ENCODE data around the gene CD151. TPM values are rescaled to one million over a fixed set of nuclear protein-coding genes. Genes with fewer than 3 reads are reported as not detected.

The CD151 gene
- total and polyA plus RNA-seq, 2 donors: 19.5 to 82.3 TPM

GRCh38 chr11:819129-819931 lies 13.4 kb upstream of the CD151 start:
- WGBS: under 1% methylated on average over 96 of the region's 96 CpGs
- peak overlapping the region; percentile 52 to 95 for H3K4me3 ChIP-seq (ENCODE audit: low read length in 2 of 2)
- peak overlapping the region; percentile 83 to 94 for H3K27ac ChIP-seq (ENCODE audit: low read depth in 1 of 2, low read length in 1 of 2)
- H3K27me3 ChIP-seq (ENCODE audit: control insufficient read depth in 2 of 2, insufficient read depth in 1 of 2, low read length in 1 of 2): no peaks in the 10 kb centered on the region
- peaks cover 12 to 25% of the 10 kb centered on the region in 2 donors for H3K4me1 ChIP-seq (ENCODE audit: control insufficient read depth in 2 of 2, insufficient read depth in 2 of 2, low read length in 2 of 2)
- H3K9me3 ChIP-seq (ENCODE audit: control insufficient read depth in 2 of 2, insufficient read depth in 1 of 2, low read length in 1 of 2): no peaks in the 10 kb centered on the region
- peaks cover 14 to 38% of the 10 kb centered on the region in 2 donors for H3K36me3 ChIP-seq (ENCODE audit: control insufficient read depth in 2 of 2, insufficient read depth in 2 of 2, low read length in 1 of 2)
- peak in 8 of 9 donors; percentile 81 to 95 (median 90) for DNase-seq (ENCODE audit: low read depth in 6 of 9, low spot score in 9 of 9)

GRCh38 chr11:819943-820649 lies 12.7 kb upstream of the CD151 start:
- no peaks in the 10 kb centered on the region for H3K9me3 ChIP-seq (ENCODE audit: control insufficient read depth in 2 of 2, insufficient read depth in 1 of 2, low read length in 1 of 2)
- H3K27ac ChIP-seq (ENCODE audit: low read depth in 1 of 2, low read length in 1 of 2): peak overlapping the region; percentile 83 to 94
- WGBS: 6% methylated on average over 47 of the region's 47 CpGs
- peaks cover 12 to 30% of the 10 kb centered on the region in 2 donors for H3K4me1 ChIP-seq (ENCODE audit: control insufficient read depth in 2 of 2, insufficient read depth in 2 of 2, low read length in 2 of 2)
- peaks cover 0 to 1% of the 10 kb centered on the region in 2 donors for H3K27me3 ChIP-seq (ENCODE audit: control insufficient read depth in 2 of 2, insufficient read depth in 1 of 2, low read length in 1 of 2)
- DNase-seq (ENCODE audit: low read depth in 6 of 9, low spot score in 9 of 9): peak in 8 of 9 donors; percentile 59 to 94 (median 88)
- peaks cover 17 to 42% of the 10 kb centered on the region in 2 donors for H3K36me3 ChIP-seq (ENCODE audit: control insufficient read depth in 2 of 2, insufficient read depth in 2 of 2, low read length in 1 of 2)
- H3K4me3 ChIP-seq (ENCODE audit: low read length in 2 of 2): peak overlapping the region; percentile 52 to 95

GRCh38 chr11:820655-821511 lies 11.9 kb upstream of the CD151 start:
- peak overlapping the region in 1 of 2 donors; percentile 70 for H3K27ac ChIP-seq (ENCODE audit: low read depth in 1 of 2, low read length in 1 of 2)
- H3K27me3 ChIP-seq (ENCODE audit: control insufficient read depth in 2 of 2, insufficient read depth in 1 of 2, low read length in 1 of 2): peaks cover under 1 to 9% of the 10 kb centered on the region in 2 donors
- DNase-seq (ENCODE audit: low read depth in 6 of 9, low spot score in 9 of 9): no peak
- 88% methylated on average over 11 of the region's 11 CpGs for WGBS
- H3K36me3 ChIP-seq (ENCODE audit: control insufficient read depth in 2 of 2, insufficient read depth in 2 of 2, low read length in 1 of 2): peaks cover 18 to 43% of the 10 kb centered on the region in 2 donors
- peaks cover 12 to 38% of the 10 kb centered on the region in 2 donors for H3K4me1 ChIP-seq (ENCODE audit: control insufficient read depth in 2 of 2, insufficient read depth in 2 of 2, low read length in 2 of 2)
- H3K4me3 ChIP-seq (ENCODE audit: low read length in 2 of 2): peak overlapping the region; percentile 52 to 95
- H3K9me3 ChIP-seq (ENCODE audit: control insufficient read depth in 2 of 2, insufficient read depth in 1 of 2, low read length in 1 of 2): no peaks in the 10 kb centered on the region

- peaks cover 12 to 47% of the 10 kb centered on the region in 2 donors for H3K4me1 ChIP-seq (ENCODE audit: control insufficient read depth in 2 of 2, insufficient read depth in 2 of 2, low read length in 2 of 2)
- no peak for DNase-seq (ENCODE audit: low read depth in 6 of 9, low spot score in 9 of 9)
Observed at GRCh38 chr11:821512-822371, 11.0 kb upstream of the CD151 start.

GRCh38 chr11:823441-824291 lies 9.1 kb upstream of the CD151 start:
- Histone ChIP-seq H3K4me1 (ENCODE audit: control insufficient read depth in 2 of 2, insufficient read depth in 2 of 2, low read length in 2 of 2) (peaks cover 16 to 62% of the 10 kb centered on the region in 2 donors), H3K4me3 (ENCODE audit: low read length in 2 of 2) (no peak overlapping the region), H3K27me3 (ENCODE audit: control insufficient read depth in 2 of 2, insufficient read depth in 1 of 2, low read length in 1 of 2) (peaks cover 25 to 37% of the 10 kb centered on the region in 2 donors), H3K27ac (ENCODE audit: low read depth in 1 of 2, low read length in 1 of 2) (no peak overlapping the region), H3K9me3 (ENCODE audit: control insufficient read depth in 2 of 2, insufficient read depth in 1 of 2, low read length in 1 of 2) (peaks cover 0 to under 1% of the 10 kb centered on the region in 2 donors), H3K36me3 (ENCODE audit: control insufficient read depth in 2 of 2, insufficient read depth in 2 of 2, low read length in 1 of 2) (peaks cover 18 to 41% of the 10 kb centered on the region in 2 donors)
- DNase-seq (ENCODE audit: low read depth in 6 of 9, low spot score in 9 of 9): no peak
- WGBS: 97% methylated on average over 53 of the region's 53 CpGs

More at GRCh38 chr11:821512-822371, 11.0 kb upstream of the CD151 start:
- Histone ChIP-seq H3K27ac (ENCODE audit: low read depth in 1 of 2, low read length in 1 of 2) (no peak overlapping the region), H3K9me3 (ENCODE audit: control insufficient read depth in 2 of 2, insufficient read depth in 1 of 2, low read length in 1 of 2) (no peaks in the 10 kb centered on the region), H3K36me3 (ENCODE audit: control insufficient read depth in 2 of 2, insufficient read depth in 2 of 2, low read length in 1 of 2) (peaks cover 18 to 41% of the 10 kb centered on the region in 2 donors), H3K27me3 (ENCODE audit: control insufficient read depth in 2 of 2, insufficient read depth in 1 of 2, low read length in 1 of 2) (peaks cover 7 to 18% of the 10 kb centered on the region in 2 donors), H3K4me3 (ENCODE audit: low read length in 2 of 2) (no peak overlapping the region)
- WGBS: 82% methylated on average over 22 of the region's 22 CpGs

GRCh38 chr11:824292-824880 lies 8.4 kb upstream of the CD151 start:
- DNase-seq (ENCODE audit: low read depth in 6 of 9, low spot score in 9 of 9): no peak
- H3K9me3 ChIP-seq (ENCODE audit: control insufficient read depth in 2 of 2, insufficient read depth in 1 of 2, low read length in 1 of 2): peaks cover 0 to 7% of the 10 kb centered on the region in 2 donors
- H3K36me3 ChIP-seq (ENCODE audit: control insufficient read depth in 2 of 2, insufficient read depth in 2 of 2, low read length in 1 of 2): peaks cover 18 to 41% of the 10 kb centered on the region in 2 donors
- no peak overlapping the region for H3K4me3 ChIP-seq (ENCODE audit: low read length in 2 of 2)
- H3K27me3 ChIP-seq (ENCODE audit: control insufficient read depth in 2 of 2, insufficient read depth in 1 of 2, low read length in 1 of 2): peaks cover 33 to 44% of the 10 kb centered on the region in 2 donors
- peaks cover 16 to 63% of the 10 kb centered on the region in 2 donors for H3K4me1 ChIP-seq (ENCODE audit: control insufficient read depth in 2 of 2, insufficient read depth in 2 of 2, low read length in 2 of 2)
- H3K27ac ChIP-seq (ENCODE audit: low read depth in 1 of 2, low read length in 1 of 2): no peak overlapping the region
- 97% methylated on average over 59 of the region's 59 CpGs for WGBS

GRCh38 chr11:824942-825341 lies 7.8 kb upstream of the CD151 start:
- H3K27ac ChIP-seq (ENCODE audit: low read depth in 1 of 2, low read length in 1 of 2): no peak overlapping the region
- peaks cover 38 to 50% of the 10 kb centered on the region in 2 donors for H3K27me3 ChIP-seq (ENCODE audit: control insufficient read depth in 2 of 2, insufficient read depth in 1 of 2, low read length in 1 of 2)
- peaks cover 18 to 41% of the 10 kb centered on the region in 2 donors for H3K36me3 ChIP-seq (ENCODE audit: control insufficient read depth in 2 of 2, insufficient read depth in 2 of 2, low read length in 1 of 2)
- no peak for DNase-seq (ENCODE audit: low read depth in 6 of 9, low spot score in 9 of 9)
- peaks cover 16 to 69% of the 10 kb centered on the region in 2 donors for H3K4me1 ChIP-seq (ENCODE audit: control insufficient read depth in 2 of 2, insufficient read depth in 2 of 2, low read length in 2 of 2)
- peaks cover under 1 to 13% of the 10 kb centered on the region in 2 donors for H3K9me3 ChIP-seq (ENCODE audit: control insufficient read depth in 2 of 2, insufficient read depth in 1 of 2, low read length in 1 of 2)
- WGBS: 67% methylated on average over 11 of the region's 11 CpGs
- H3K4me3 ChIP-seq (ENCODE audit: low read length in 2 of 2): no peak overlapping the region

Measured in thymus (tissue), 11 donors.